Measurements from ENCODE around the gene LRRC74B.

- TF ChIP-seq POLR2A (IDR thresholded peaks at IDR 0.05; ENCODE audit: low read depth, low read length), result no peak
- no peak for TF ChIP-seq CTCF (conservative IDR thresholded peaks at IDR 0.05; ENCODE audit: low read depth, low read length)
- TF ChIP-seq SMC3 (IDR thresholded peaks at IDR 0.05; ENCODE audit: low read depth, low read length), result no peak
- TF ChIP-seq FOS (IDR thresholded peaks at IDR 0.05; ENCODE audit: low read depth, low read length), result no peak
- TF ChIP-seq CEBPB (IDR thresholded peaks at IDR 0.05; ENCODE audit: low read depth, low read length), result no peak
- no peak for TF ChIP-seq RCOR1 (IDR thresholded peaks at IDR 0.05; ENCODE audit: insufficient replicate concordance, low read length)
- no peak for TF ChIP-seq MXI1 (IDR thresholded peaks at IDR 0.05; ENCODE audit: borderline replicate concordance, low read depth, low read length)
- no peak for TF ChIP-seq RAD21 (IDR thresholded peaks at IDR 0.05; ENCODE audit: low read length)
- no peak for TF ChIP-seq BHLHE40 (IDR thresholded peaks at IDR 0.05; ENCODE audit: low read depth, low read length)
- no peak for TF ChIP-seq MAFK (IDR thresholded peaks at IDR 0.05; ENCODE audit: low read depth, low read length)
- no peak for TF ChIP-seq RFX5 (IDR thresholded peaks at IDR 0.05; ENCODE audit: low read depth, low read length)
- TF ChIP-seq USF2 (IDR thresholded peaks at IDR 0.05; ENCODE audit: low read depth, low read length), result no peak
These were observed 19.4 kb downstream of the LRRC74B start for GRCh38 chr22:21064917-21065864.

All from IMR-90 (cell line).